Measurements from ENCODE around the gene TRIM44. TPM values are rescaled to one million over a fixed set of nuclear protein-coding genes. Genes with fewer than 3 reads are reported as not detected.

The TRIM44 gene
- total RNA-seq, 1 experiment from 2014 or later, result 191 TPM

DNA sequence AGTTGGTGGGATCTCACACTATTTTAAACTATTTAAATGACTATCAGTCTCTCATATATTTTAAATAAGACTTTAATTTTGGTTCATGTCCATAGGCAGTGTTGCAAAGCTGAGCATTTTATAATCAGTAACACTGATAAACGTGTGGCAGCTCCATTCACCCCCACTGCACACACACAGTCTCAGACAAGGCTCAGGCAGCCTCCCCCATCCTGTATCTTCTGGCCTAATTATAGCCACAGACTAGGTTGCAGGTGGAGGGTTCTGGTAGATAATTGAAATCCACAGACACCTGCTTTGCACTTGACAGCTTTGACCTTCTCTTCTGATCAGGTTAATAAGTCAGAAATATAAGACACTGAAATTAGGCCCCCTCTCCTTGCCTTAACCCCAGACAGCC is 162.8 kb downstream of the TRIM44 start:
- H3K27me3 ChIP-seq (replicated peaks; ENCODE audit: insufficient read depth, low read depth, low read length, poor library complexity), result no peaks in the 10 kb centered on the region
- DNase-seq (ENCODE audit: low spot score), result no peak
- no peaks in the 10 kb centered on the region for H3K36me3 ChIP-seq (ENCODE audit: insufficient read depth, low read length, poor library complexity, severe bottlenecking)
- no peak overlapping the region for H3K4me3 ChIP-seq (ENCODE audit: low read depth, low read length, poor library complexity, severe bottlenecking)
- ChIA-PET POLR2A (ENCODE audit: low non-redundant PET) (interaction anchor here (0.6 kb wide), 1 partner anchor 84 kb away, joined by 3 read pairs; no protein-coding TSS in a partner anchor), CTCF (no interaction called here)
- H3K4me1 ChIP-seq (ENCODE audit: insufficient read depth, low read length, poor library complexity, severe bottlenecking), result peaks cover 13% of the 10 kb centered on the region
- intact Hi-C loops (cut with micrococcal nuclease; ENCODE audit: unreplicated experiment), result no loop called here
- no TSS peak for BruUV-seq (replicated peaks)
- H3K27ac ChIP-seq (ENCODE audit: low read depth, low read length, poor library complexity, severe bottlenecking), result no peak overlapping the region
- H3K9me3 ChIP-seq (ENCODE audit: low read depth, low read length, poor library complexity, severe bottlenecking), result no peaks in the 10 kb centered on the region
- TF ChIP-seq, protein P1, sequence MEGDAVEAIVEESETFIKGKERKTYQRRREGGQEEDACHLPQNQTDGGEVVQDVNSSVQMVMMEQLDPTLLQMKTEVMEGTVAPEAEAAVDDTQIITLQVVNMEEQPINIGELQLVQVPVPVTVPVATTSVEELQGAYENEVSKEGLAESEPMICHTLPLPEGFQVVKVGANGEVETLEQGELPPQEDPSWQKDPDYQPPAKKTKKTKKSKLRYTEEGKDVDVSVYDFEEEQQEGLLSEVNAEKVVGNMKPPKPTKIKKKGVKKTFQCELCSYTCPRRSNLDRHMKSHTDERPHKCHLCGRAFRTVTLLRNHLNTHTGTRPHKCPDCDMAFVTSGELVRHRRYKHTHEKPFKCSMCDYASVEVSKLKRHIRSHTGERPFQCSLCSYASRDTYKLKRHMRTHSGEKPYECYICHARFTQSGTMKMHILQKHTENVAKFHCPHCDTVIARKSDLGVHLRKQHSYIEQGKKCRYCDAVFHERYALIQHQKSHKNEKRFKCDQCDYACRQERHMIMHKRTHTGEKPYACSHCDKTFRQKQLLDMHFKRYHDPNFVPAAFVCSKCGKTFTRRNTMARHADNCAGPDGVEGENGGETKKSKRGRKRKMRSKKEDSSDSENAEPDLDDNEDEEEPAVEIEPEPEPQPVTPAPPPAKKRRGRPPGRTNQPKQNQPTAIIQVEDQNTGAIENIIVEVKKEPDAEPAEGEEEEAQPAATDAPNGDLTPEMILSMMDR (conservative IDR thresholded peaks at IDR 0.05; ENCODE audit: low read depth, low read length), result no peak
- TF ChIP-seq EZH2 (IDR thresholded peaks at IDR 0.05; ENCODE audit: borderline replicate concordance, low read depth, low read length, poor library complexity, severe bottlenecking), result no peak

DNA sequence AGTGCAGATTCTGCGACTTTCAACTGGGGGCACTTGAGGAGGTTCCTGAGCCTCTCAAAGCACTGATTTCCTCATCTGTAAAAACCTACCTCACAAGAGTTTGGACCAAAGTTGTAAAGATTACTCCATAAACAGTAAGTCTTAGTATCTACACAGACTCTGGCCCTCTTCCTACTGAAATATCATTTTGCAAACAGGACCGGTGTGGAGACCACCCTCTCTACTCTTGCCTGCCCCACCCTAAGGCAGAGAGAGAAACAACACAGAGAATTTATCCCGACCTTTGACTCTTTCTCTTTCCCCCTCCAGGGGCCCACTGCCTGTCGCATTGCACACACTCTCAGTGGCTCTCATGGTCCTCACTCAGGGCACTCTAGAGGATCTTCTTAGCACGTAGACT is 163.4 kb downstream of the TRIM44 start:
- no peak overlapping the region for H3K4me3 ChIP-seq (ENCODE audit: low read depth, low read length, poor library complexity, severe bottlenecking)
- H3K27me3 ChIP-seq (replicated peaks; ENCODE audit: insufficient read depth, low read depth, low read length, poor library complexity), result no peaks in the 10 kb centered on the region
- H3K4me1 ChIP-seq (ENCODE audit: insufficient read depth, low read length, poor library complexity, severe bottlenecking), result peaks cover 13% of the 10 kb centered on the region
- intact Hi-C loops (cut with micrococcal nuclease; ENCODE audit: unreplicated experiment), result no loop called here
- TF ChIP-seq EZH2 (IDR thresholded peaks at IDR 0.05; ENCODE audit: borderline replicate concordance, low read depth, low read length, poor library complexity, severe bottlenecking), result no peak
- TF ChIP-seq, protein P1 (conservative IDR thresholded peaks at IDR 0.05; ENCODE audit: low read depth, low read length), result no peak
- no peaks in the 10 kb centered on the region for H3K36me3 ChIP-seq (ENCODE audit: insufficient read depth, low read length, poor library complexity, severe bottlenecking)
- H3K9me3 ChIP-seq (ENCODE audit: low read depth, low read length, poor library complexity, severe bottlenecking), result no peaks in the 10 kb centered on the region
- no peak for DNase-seq (ENCODE audit: low spot score)
- CTCF ChIA-PET, result no interaction called here
- no TSS peak for BruUV-seq (replicated peaks)
- POLR2A ChIA-PET (ENCODE audit: low non-redundant PET), result no interaction called here
- no peak overlapping the region for H3K27ac ChIP-seq (ENCODE audit: low read depth, low read length, poor library complexity, severe bottlenecking)

DNA sequence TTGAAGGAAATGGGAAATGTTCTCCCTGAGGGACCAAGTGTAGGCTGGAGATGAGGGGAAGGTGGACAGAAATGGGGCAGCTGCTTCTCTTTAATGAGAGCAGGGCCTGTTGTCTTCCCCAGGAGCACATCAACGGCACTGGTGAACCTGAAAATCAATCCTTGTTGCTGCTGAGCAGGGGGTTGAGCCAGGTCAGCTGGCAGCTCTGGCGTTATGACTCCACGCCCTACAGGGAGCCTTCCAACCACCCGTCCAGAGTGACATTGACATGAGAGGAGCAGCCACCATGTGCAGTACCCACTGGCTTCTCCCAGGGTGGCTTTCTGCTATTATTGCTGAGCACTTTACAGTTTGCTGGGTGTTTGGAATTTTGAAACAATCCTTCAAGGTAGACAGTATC is 164.4 kb downstream of the TRIM44 start:
- BruUV-seq (replicated peaks), result no TSS peak
- Histone ChIP-seq H3K36me3 (ENCODE audit: insufficient read depth, low read length, poor library complexity, severe bottlenecking) (no peaks in the 10 kb centered on the region), H3K4me1 (ENCODE audit: insufficient read depth, low read length, poor library complexity, severe bottlenecking) (peaks cover 13% of the 10 kb centered on the region), H3K27me3 (replicated peaks; ENCODE audit: insufficient read depth, low read depth, low read length, poor library complexity) (no peaks in the 10 kb centered on the region), H3K9me3 (ENCODE audit: low read depth, low read length, poor library complexity, severe bottlenecking) (no peaks in the 10 kb centered on the region), H3K27ac (ENCODE audit: low read depth, low read length, poor library complexity, severe bottlenecking) (no peak overlapping the region), H3K4me3 (ENCODE audit: low read depth, low read length, poor library complexity, severe bottlenecking) (no peak overlapping the region)
- ChIA-PET POLR2A (ENCODE audit: low non-redundant PET) (no interaction called here), CTCF (no interaction called here)
- no peak for DNase-seq (ENCODE audit: low spot score)
- TF ChIP-seq, protein P1 (conservative IDR thresholded peaks at IDR 0.05; ENCODE audit: low read depth, low read length), result no peak
- no peak for TF ChIP-seq EZH2 (IDR thresholded peaks at IDR 0.05; ENCODE audit: borderline replicate concordance, low read depth, low read length, poor library complexity, severe bottlenecking)
- intact Hi-C loops (cut with micrococcal nuclease; ENCODE audit: unreplicated experiment), result no loop called here
